Loucy (cell line): Measurements from ENCODE around the gene SLC39A1.

Source experiments
- H2AFZ ChIP-seq: fragments of 200-600 bp; sonication (generic); 2 replicates; pipeline ENCODE4 v1.6.0; 2016; ENCODE audit warnings: antibody characterized with exemption, mild to moderate bottlenecking, low read length, moderate library complexity
- H3F3A ChIP-seq: fragments of 200-600 bp; 2 replicates; pipeline ENCODE4 v1.6.0; 2016; ENCODE audit warnings: antibody characterized with exemption, low read depth, mild to moderate bottlenecking
- H3K27me3 ChIP-seq: fragments of 200-600 bp; sonication (generic); 2 replicates; pipeline ENCODE4 v1.6.1; 2014; ENCODE audit warnings: low read length, mild to moderate bottlenecking; ENCODE audit not compliant: insufficient read depth, poor library complexity, severe bottlenecking
- H3K36me3 ChIP-seq: fragments of 200-600 bp; sonication (generic); 2 replicates; pipeline ENCODE4 v1.6.1; 2016; ENCODE audit warnings: low read length; ENCODE audit not compliant: insufficient read depth
- H3K4me1 ChIP-seq: fragments of 200-600 bp; sonication (generic); 2 replicates; pipeline ENCODE4 v1.5.1; 2014; ENCODE audit warnings: low read length, mild to moderate bottlenecking; ENCODE audit not compliant: insufficient read depth, poor library complexity, severe bottlenecking
- H3K4me2 ChIP-seq: fragments of 200-600 bp; sonication (generic); 2 replicates; pipeline ENCODE4 v1.6.0; 2014; ENCODE audit warnings: antibody characterized with exemption, low read length, low read depth, mild to moderate bottlenecking; ENCODE audit not compliant: poor library complexity, severe bottlenecking
- H3K4me3 ChIP-seq: fragments of 200-600 bp; sonication (generic); 2 replicates; pipeline ENCODE4 v1.5.1; 2014; ENCODE audit warnings: low read length, mild to moderate bottlenecking, mixed read lengths; ENCODE audit not compliant: poor library complexity, severe bottlenecking
- H3K79me2 ChIP-seq: fragments of 200-600 bp; sonication (generic); 2 replicates; pipeline ENCODE4 v1.6.1; 2014; ENCODE audit warnings: low read length; ENCODE audit not compliant: insufficient read depth
- H3K9ac ChIP-seq: fragments of 200-600 bp; sonication (generic); 2 replicates; pipeline ENCODE4 v1.6.0; 2014; ENCODE audit warnings: mild to moderate bottlenecking, low read depth, low read length, moderate library complexity; ENCODE audit not compliant: poor library complexity, severe bottlenecking
- H3K9me2 ChIP-seq: fragments of 200-600 bp; sonication (generic); replicated peaks from 2 replicates; pipeline ENCODE4 v1.6.1; 2016; ENCODE audit warnings: low read depth, low read length, mixed read lengths
- H3K9me3 ChIP-seq: fragments of 200-600 bp; sonication (generic); 2 replicates; pipeline ENCODE4 v1.6.1; 2014; ENCODE audit warnings: mild to moderate bottlenecking, antibody characterized with exemption, low read length, low read depth; ENCODE audit not compliant: insufficient read depth
- H4K20me1 ChIP-seq: fragments of 200-600 bp; sonication (generic); 2 replicates; pipeline ENCODE4 v1.6.0; 2014; ENCODE audit warnings: antibody characterized with exemption, low read length, mild to moderate bottlenecking; ENCODE audit not compliant: insufficient read depth, poor library complexity, severe bottlenecking
- CTCF ChIP-seq: fragments of 200-600 bp; sonication (generic); conservative IDR thresholded peaks from 2 replicates; pipeline ENCODE4 v1.5.1; 2014; ENCODE audit warnings: mild to moderate bottlenecking, antibody characterized with exemption, low read length
- EZH2phosphoT487 ChIP-seq: fragments of 200-600 bp; IDR thresholded peaks from 2 replicates; pipeline ENCODE4 v1.6.1; 2018; ENCODE audit warnings: antibody characterized with exemption, mild to moderate bottlenecking, moderate library complexity, borderline replicate concordance

Gene SLC39A1

GRCh38 chr1:153945131-153945794 is 18.1 kb downstream of the SLC39A1 start:
- Histone ChIP-seq H3K27me3 (no peaks in the 10 kb centered on the region), H3K9me2 (no peaks in the 10 kb centered on the region), H3K4me2 (peak overlapping the region; percentile 91), H3K4me3 (peak overlapping the region; percentile 85), H3K36me3 (peaks cover 46% of the 10 kb centered on the region; the same call in 1 of the 2 replicates), H3K9ac (peak overlapping the region; percentile 91), H4K20me1 (peaks cover 23% of the 10 kb centered on the region), H3K79me2 (peaks cover 37% of the 10 kb centered on the region), H3F3A (no peaks in the 10 kb centered on the region), H2AFZ (peak overlapping the region; percentile 65), H3K4me1 (peaks cover 21% of the 10 kb centered on the region), H3K9me3 (no peaks in the 10 kb centered on the region)
- no peak for TF ChIP-seq CTCF
- no peak for TF ChIP-seq EZH2phosphoT487

- H3K27me3 ChIP-seq = no peaks in the 10 kb centered on the region
- no peaks in the 10 kb centered on the region for H3F3A ChIP-seq
- peak overlapping the region; percentile 91 for H3K4me2 ChIP-seq
- H3K4me3 ChIP-seq = peak overlapping the region; percentile 85
- H3K9me3 ChIP-seq = no peaks in the 10 kb centered on the region
- H3K9me2 ChIP-seq = no peaks in the 10 kb centered on the region
- peaks cover 37% of the 10 kb centered on the region for H3K79me2 ChIP-seq
- peaks cover 47% of the 10 kb centered on the region; the same call in 1 of the 2 replicates for H3K36me3 ChIP-seq
- H3K4me1 ChIP-seq = peaks cover 21% of the 10 kb centered on the region
- H2AFZ ChIP-seq = 0 out of 2 replicates have a peak overlapping the region, but pooled peaks have one; percentile 25
- H4K20me1 ChIP-seq = peaks cover 23% of the 10 kb centered on the region
- no peak for TF ChIP-seq EZH2phosphoT487
- peak overlapping the region; percentile 91 for H3K9ac ChIP-seq
These were observed 18.6 kb downstream of the SLC39A1 start for GRCh38 chr1:153944827-153945117.

- Histone ChIP-seq H3K4me1 (peaks cover 21% of the 10 kb centered on the region), H3K9me3 (no peaks in the 10 kb centered on the region), H4K20me1 (peaks cover 23% of the 10 kb centered on the region), H3K36me3 (peaks cover 52% of the 10 kb centered on the region; the same call in 1 of the 2 replicates), H2AFZ (no peak overlapping the region), H3K9ac (peak overlapping the region; percentile 91), H3K9me2 (no peaks in the 10 kb centered on the region), H3F3A (no peaks in the 10 kb centered on the region), H3K4me3 (peak overlapping the region; percentile 85), H3K79me2 (peaks cover 37% of the 10 kb centered on the region), H3K27me3 (no peaks in the 10 kb centered on the region), H3K4me2 (peak overlapping the region; percentile 91)
- TF ChIP-seq CTCF (no peak), EZH2phosphoT487 (no peak)
These were observed 19.1 kb downstream of the SLC39A1 start for GRCh38 chr1:153944005-153944826.
